Fibroblast of skin of abdomen (primary cell): ENCODE measurements around the gene GMDS.

Source experiments
- DNase-seq: peaks from one replicate; pipeline ENCODE4 v3.0.0-alpha.2; 2013

Gene GMDS

DNA sequence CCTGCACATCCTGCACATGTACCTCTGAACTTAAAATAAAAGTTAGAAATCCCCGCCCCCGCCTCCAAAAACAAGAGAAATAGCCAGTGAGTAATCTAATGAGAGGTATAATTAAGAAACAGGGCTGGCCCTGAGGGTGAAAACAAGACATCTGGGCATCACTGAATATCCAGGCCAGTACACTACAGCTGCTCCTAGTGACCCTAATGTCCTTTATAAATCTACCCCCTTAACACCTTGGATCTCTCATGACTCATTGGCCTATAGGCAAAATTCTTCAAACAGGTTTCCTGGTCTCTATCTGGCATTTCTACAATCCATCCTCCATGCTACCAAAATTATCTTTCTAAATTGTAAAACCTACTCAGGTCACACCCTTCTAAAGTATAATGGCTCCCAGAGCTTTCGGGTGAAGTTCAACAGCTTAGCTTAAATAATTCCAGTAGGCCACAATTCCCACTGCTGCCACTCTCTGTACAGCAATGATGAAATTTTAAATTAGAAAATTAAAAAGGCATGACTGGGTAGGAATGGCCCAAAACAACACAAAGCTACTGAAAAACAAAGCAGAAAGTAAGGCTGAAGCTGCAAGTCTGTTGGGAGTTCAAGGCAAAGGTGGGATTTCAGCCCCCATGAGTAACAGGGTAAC, 260.9 kb downstream of the GMDS start:
- DNase-seq, result no peak

DNA sequence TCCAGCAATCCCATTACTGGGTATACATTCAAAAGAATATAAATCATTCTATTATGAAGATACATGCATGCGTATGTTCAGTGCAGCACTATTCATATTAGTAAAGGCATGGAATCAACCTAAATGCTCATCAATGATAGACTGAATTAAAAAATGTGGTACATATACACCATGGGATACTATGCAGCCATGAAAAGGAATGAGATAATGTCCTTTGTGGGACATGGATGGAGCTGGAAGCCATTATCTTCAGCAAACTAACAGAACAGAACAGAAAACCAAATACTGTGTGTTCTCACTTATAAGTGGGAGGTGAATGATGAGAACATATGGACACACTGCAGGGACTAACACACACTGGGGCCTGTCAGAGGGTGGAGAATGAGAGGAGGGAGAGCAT, 261.6 kb downstream of the GMDS start:
- DNase-seq, result no peak

DNA sequence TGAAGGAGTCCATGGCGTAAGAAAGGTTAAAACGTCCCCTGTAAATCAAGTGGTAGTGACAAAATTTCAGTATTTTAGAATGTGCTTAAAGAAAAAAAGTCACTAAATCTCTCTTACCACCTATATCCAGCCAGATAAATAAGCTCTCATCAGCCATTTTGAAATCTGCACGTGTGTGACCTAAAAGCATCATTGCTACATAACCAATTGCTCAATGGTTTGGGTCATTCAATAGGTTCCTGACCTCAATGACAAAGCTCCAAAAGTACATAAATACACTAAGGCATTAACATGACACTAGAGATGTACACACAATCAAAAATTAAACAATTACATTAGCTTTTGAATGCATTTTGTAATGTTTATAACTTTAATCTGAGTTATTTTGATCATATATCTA, 272.4 kb downstream of the GMDS start:
- no peak for DNase-seq

DNA sequence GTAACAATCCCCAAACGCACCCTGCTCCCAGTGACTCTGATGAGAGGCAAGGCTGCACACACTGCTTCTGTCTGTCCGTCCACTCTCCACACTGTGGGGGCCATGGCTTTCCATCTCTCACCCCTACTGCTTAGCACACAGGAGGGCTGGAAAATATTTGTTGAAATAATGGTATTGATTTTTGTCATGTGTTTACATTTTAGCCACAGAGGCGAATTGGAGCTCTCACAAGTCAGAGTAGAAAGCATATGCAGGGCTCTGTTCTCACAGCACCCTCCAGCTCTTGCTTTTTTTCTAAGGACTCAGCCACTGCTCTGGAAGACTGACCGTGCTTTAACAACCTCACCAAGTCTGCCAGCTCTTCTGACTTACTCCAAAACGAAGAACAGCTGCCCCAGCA, 273.8 kb downstream of the GMDS start:
- no peak for DNase-seq

DNA sequence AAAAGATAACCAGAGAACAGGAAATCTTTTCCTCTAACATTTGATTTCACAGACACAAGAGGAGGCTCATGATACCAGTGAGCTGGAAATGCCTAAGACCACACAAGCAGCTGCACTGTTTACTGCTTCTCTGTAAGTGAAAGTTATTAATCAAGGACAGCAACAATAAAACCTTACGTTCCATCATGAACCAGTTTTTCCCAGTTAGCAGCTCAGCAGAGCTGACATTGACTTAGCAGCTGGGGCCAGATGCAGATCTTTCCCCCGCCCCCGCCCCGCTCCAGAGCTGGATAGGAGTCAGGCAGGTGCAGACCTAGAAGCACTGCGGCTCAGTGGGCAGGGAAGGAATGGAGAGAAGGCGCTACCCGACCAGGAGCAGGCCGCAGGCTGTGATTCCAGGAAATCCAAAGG, 275.2 kb downstream of the GMDS start:
- peak; percentile 7 for DNase-seq

DNA sequence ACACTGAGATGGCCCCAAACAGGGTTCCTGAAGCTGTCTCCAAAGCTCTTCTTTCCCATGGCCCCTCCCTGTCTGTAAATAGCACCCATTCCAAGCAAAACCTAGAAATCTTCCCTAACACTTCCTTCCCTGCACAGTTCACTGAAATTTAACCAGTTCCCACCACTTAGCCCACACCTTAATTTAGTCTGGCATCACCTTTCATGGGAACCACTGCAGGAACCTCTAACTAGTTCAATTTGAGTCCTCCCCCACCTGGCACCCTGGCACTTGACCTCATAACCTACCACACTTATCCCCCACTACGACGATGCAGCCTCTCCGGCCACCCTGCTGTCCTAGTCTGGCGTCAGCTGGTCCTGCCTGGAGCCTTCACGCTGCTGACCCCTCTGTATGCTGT, 278.7 kb downstream of the GMDS start:
- no peak for DNase-seq

DNA sequence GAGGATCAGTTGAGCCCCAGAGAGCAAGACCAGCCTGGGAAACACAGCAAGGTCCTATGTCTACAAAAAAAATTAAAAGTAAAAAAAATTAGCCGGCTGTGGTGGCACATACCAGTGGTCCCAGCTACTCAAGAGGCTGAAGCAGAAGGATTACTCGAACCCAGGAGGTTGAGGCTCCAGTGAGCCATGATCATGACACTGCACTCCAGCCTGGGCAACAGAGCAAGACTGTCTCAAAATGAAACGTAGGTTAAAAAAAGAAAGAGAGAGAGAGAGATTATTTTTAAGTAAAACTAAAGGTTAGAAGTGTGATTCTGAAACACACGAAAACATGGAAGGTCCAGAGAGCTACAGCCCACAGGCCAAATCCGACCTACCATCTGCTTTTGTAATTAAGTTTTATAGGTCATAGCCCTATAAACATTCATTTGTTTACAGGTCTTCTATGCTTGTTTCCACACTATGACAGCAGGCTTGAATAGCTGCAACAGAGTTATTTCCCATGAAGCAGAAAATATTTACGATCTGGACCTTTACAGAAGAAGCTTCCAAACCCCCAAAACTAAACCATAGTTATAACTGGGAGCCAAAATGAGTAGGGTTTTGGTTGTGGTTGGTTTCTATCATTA, 279.7 kb downstream of the GMDS start:
- no peak for DNase-seq

DNA sequence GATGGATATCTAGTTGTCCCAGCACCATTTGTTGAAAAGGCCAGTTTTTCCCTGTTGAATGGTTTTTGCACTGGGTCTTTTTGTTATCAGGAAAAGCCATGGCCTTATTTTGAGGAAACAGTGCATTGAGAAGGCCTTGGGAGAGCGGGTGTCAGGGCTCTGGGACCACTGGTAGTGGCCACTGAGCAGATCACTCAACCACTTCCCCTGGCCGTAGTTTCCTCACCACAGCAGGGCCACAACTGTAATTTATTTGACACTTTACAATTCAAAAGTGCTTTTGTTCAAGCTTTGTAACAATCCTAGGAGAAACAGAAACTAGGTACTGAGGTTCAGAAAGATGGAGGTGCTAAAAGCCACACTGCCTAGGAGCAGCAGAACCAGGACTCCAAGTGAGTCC, 281.8 kb downstream of the GMDS start:
- DNase-seq, result no peak

DNA sequence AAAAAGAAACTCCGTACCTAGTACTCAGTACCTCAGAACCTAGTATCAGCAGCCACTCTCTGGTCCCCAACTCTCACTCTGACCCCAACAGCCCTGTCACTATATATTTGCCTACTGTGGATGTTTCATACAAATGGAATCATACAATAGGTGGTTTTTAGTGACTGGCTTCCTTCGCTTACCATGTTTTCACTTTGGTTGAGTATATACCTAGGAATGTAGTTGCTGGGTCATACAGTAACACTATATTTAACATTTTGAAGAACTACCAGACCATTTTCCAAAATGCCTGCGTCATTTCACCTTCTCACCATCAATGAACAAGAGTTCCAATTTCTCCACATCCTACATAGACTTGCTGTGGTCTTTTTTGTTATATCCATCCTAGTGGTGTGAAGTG, 283.2 kb downstream of the GMDS start:
- no peak for DNase-seq

DNA sequence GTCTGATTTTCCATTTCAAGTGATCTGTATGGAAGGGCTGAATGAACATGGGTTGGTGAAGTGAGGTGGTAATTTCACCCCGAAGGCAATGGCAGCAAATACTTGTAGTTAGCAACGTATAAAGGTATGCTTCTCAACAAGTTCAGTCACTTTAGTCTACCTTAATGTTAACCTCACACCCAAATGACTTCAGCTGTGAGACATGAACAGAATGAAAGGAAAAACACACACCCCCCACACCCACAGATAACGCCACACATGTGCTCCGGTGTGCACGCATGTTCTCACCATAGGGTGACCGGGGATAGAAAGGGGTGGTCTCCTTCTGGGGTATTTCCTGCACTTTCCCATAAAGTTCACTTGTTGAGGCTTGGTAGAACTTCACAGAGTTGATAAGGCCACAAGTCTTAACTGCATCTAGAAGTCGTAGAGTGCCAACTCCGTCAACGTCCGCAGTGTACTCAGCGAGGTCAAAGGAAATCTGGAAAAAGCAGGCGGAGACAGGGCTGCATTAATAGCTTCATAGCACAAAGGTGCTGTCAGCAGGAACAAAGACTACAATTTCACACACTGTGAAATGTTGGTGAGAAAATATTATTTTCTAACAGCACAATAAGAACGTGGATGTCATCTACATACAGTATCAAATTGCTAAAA, 284.8 kb downstream of the GMDS start:
- no peak for DNase-seq

DNA sequence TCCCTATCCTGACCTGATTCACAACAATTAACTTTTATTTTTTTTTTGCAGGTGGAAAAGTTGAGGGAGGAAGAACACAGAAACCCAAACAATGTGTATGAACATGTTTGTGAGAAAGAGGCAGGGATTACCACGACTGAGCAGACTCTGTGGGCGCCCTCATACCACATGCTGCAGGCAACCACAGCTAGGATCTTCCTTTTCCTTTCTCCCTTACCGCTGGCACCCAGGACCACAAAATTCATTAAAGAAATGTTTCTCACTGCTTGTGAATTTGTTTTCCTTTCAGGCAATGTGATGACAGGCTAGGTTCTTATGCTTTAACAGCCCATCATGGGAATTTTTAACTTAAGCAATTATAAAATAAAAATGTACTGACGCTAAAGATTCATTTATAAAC, 287.1 kb downstream of the GMDS start:
- no peak for DNase-seq

DNA sequence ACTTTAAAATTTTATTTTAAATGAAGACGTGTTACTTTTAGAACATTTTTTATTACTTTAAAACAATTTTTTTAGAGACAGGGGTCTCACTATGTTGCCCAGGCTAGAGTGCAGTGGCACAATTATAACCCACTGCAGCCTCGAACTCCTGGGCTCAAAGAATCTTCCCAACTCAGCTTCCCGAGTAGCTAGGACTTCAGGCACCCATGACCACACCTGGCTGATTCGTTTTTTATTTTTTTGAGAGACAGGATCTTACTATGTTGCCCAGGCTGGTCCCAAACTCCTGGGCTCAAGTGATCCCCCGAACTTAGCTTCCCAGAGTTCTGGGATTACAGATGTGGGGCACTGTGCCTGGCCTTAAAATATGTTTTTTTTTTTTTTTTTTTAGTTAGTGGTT, 287.7 kb downstream of the GMDS start:
- DNase-seq, result no peak

DNA sequence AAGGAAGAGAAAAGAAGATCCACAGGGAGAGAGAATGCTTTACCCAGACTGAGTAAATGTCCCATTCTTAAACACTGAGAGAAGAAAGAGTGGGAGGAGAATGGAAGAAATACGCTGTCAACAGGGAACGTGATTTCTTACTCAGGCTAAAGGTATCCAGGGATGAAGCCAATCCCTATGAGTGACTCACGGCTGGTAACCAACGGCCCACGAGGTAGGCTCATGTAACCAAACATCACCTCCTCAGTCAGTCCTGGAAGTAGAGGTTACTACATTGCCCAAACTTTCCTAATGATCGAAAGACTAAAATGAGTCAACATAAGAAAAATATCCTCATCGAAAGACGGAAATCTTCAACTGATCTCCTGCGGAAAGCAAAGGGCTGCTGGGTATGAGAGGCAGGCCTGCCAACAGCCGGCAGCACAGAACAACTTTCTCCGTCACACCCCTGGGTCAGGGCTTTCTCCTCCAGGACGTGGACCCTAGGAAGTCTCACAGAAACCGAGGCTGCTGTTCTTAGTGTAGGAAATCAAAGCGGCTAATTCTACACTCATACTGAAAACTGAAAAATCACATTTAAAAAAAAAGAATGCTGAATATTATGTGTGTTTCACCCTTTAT, 292.6 kb downstream of the GMDS start:
- DNase-seq, result peak; percentile 88

DNA sequence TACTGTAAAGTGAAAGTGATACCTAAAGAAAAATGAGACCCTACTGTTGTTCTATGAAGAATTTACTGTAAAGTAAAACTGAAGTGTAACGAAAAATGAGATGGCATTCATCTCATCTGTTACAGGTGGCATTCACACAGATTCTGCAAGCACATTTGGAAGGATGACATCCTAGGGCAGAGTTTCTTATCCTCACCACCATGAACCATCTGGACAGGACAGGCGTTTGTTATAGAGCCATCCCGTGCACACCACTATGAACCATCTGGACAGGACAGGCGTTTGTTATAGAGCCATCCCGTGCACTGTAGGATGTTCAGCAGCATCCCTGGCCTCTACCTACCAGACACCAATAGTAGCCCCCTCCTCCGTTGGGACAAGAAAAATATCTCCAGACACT, 294.8 kb downstream of the GMDS start:
- DNase-seq, result no peak

DNA sequence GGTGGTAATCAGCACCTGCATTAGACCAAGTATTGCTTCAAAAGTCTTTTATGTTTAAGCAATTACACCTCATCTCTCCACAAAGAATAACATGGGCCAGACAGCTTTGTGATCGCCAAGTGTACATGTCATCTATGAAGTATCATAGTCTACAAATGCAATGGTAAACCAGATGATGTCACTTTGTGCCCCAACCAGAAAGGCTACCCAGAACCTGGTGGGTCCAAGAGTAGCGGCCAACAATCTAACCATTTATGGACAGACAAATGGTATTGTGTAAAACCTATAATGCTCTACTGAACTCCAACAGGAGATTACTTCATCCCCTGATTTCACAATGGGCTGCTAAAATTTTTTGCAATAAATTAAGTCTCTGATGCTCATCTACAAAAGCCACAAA, 295.9 kb downstream of the GMDS start:
- DNase-seq, result peak; percentile 33

DNA sequence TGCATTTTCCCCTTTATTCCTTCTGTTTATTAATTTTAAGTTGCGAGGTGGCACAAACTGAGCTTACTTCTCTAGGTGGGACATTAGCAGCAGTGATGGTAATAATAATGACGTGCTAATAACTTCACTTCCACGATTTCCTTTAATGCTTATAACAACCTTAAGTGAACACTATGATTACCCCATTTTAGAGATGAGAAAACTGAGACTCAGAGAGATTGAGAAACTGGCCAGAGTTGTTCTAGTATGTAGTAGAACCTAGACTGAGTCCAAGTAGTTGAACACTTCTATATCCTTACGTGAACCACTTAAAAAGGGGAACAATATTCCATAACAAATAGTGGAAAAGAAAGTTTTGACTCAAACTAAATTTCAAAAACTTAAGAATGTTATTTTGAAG, 297.5 kb downstream of the GMDS start:
- no peak for DNase-seq

DNA sequence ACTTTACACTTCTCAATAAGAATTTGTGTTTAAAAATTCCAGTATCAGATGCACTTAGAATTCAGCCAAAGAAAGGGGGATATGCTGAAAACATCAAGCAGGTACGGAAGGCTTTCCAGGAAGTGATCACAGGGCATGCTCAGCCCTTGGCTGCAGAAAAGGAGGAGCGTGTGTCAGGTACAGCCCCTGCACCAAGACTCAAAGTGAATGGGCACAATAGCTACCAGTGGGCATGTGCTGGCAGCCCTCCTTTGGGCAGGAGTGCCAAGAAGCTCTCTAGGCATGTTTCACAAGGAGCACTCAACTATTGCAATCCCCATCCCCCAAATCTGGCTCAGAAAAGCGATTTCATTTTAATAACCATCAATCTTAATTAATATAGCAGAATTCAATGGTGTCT, 298.8 kb downstream of the GMDS start:
- DNase-seq, result no peak

DNA sequence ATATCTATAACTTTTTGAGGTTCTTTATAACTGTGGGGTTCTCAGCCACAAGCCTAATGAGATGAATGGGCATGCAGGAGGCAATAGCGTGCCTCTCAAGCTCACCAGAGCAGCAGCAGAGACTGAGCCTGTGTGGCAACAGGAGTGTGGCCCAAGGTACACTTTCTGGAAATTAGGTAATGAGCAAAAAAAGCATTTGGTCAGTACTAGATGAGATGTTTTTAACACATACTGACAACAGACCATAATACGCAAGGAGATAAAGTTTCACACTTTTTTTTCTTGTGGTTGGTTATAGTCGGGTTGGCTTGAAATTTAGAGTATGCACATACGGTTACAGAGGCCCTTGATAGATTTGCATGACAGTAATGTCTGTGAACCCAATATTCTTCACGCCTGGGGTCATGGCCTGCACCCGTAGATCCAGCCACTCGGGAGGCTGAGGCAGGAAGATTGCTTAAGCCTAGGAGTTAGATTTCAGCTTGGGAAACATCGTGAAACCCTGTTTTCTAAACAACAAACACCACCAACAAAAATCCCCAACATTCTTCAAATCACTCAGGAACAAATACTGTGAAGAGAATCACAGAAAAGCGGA, 300.1 kb downstream of the GMDS start:
- DNase-seq, result no peak

DNA sequence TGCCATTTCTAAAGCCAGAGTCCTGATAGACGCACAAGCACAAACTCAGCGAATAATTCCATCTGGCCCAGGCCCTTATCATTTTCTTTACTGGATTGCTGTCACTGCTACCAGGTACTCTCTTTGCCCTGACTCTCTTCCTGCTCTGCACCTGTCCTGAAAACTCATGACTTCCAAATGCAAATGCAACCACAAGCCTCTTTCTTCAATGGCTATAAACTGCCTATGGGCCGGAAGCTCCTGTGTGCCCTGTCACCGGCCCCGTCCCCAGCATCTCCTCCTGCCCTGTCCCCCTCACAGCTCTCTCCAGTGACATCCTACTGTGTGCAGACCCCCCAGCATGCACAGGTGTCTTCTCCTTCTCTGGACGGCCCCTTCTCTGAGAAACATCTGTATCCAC, 302.6 kb downstream of the GMDS start:
- no peak for DNase-seq

DNA sequence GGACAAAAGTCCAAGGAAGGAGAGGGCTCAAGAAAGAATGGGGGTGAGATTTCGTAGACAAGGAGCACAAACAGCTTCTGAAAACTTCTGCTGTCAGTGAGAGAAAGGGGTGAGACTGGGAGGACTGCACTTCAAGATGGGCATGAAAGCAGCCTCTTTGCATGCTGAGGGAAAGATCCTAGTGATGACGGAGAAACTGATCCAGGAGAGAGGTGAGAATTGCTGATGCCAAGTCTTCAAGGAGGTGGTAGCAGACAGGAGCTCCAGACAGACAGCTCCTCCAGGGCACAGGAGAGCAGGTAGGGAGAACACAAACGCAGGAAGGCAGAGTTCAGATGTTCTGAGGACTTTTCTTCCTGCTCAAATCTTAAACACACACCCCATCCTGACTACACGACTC, 303.9 kb downstream of the GMDS start:
- no peak for DNase-seq

DNA sequence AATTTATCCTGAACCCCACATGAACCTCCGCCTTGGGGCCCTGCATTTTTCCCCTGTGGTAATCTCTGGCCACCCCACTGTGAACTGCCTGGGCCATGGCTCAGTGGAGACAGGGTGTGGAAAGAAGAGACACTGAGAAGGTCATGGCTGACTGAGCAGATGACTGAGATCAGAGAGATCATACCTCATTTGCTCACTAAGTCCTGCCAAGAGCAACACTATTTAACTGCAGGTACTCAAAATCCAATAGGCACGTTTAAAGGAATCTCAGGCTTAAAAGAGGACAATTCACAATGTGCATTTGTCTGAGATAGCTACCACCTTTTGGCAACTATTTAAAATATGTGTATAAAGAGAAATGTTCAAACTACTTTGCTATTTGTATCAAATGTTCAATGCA, 305.0 kb downstream of the GMDS start:
- DNase-seq, result no peak

DNA sequence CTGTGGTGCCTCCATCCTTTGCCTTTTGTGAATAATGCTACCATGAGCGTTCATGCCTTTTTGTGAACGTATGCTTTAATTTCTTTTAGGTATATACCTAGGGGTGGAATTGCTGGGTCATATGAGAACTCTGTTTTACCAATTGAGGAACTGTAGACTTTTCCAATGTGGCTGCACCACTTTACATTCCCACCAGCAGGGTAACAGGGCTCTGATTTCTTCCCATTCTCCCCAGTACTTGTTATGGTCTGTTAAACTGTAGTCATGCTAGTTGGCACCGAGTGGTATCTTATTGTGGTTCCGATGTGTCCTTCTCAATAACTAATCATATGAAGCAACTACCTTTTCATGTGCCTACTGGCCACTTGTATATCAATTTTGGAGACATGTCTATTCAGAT, 312.1 kb downstream of the GMDS start:
- DNase-seq, result no peak

DNA sequence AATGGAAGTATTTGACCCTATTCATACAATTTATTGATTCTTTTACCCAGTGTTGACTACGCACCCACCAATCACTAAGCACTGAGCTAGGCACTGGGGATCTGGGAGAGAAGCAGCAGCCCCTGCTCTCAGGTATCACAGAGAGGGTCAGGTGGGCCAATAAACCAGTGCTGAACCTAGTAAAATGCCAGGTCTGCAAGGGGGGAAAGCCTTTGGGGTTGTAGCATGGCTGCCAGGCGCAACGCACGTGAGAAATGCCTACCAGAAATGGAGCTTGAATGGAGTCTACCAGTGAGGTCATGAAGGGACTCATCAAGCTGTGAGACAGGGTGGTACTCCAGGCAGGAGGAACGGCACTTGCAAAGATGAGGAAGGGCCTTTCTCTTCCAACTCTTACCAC, 313.6 kb downstream of the GMDS start:
- DNase-seq, result no peak

DNA sequence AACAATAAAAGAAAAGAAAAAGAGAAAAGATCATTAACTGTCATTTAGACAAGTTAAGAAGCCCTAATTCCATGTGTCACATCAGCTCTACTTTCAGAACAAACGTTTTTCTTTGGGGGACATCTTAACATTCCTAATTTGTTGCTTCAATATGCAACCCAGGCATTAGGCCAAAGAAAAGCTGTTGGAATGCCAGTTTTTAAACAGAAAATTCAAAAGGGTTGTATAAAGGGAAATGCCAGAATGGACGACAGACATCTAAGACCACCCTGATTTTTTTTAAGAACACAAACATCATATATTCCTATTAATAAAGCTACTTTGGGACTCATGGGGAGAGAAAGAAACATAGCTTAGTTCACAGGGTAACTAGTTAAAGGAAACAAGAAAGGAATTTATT, 315.0 kb downstream of the GMDS start:
- DNase-seq, result peak; percentile 20
